ENCODE measurements around the gene KRTAP10-3. TPM values are rescaled to one million over a fixed set of nuclear protein-coding genes. Genes with fewer than 3 reads are reported as not detected.

The KRTAP10-3 gene
- total RNA-seq, 1 experiment from 2014 or later = 0.62 TPM

DNA sequence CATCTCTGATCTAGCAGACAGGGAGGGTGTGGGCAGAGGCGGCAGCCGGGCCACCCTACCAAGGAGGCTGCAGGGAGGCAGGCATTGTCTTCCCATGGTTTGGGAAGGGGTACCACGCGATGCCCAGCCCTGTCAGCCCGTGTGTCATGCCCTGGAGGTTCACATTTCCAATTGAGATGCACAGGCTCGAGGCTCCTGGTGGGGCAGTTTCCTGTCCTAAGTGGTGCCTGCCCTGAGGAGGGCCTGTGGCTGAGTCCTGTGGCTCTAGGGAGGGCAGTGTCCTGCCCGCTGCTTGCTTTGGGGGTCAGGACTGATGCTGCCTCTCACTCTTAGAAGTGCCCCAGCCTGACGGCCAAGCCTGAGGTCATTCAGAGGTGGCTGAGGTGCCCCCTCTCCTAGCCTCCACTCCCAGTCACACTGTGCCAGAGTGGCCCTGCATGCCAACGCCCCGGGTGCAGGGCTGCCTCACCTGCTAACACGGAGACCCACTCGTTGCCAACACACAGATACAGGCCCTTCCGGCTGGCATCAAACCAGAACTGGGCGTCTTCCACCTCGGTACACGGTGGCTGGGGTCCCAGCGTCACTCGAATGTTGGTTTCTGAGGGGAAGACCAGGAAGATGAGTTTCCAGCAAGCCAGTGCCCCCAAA is 30.5 kb downstream of the KRTAP10-3 start:
- DNase-seq (ENCODE audit: low spot score) = no peak
- BruUV-seq (replicated peaks) = no TSS peak
- Histone ChIP-seq H3K9me3 (ENCODE audit: low read depth, low read length, poor library complexity, severe bottlenecking) (peaks cover 6% of the 10 kb centered on the region), H3K4me3 (ENCODE audit: low read depth, low read length, poor library complexity, severe bottlenecking) (no peak overlapping the region), H3K4me1 (ENCODE audit: insufficient read depth, low read length, poor library complexity, severe bottlenecking) (no peaks in the 10 kb centered on the region), H3K27ac (ENCODE audit: low read depth, low read length, poor library complexity, severe bottlenecking) (no peak overlapping the region), H3K36me3 (ENCODE audit: insufficient read depth, low read length, poor library complexity, severe bottlenecking) (no peaks in the 10 kb centered on the region), H3K27me3 (replicated peaks; ENCODE audit: insufficient read depth, low read depth, low read length, poor library complexity) (no peaks in the 10 kb centered on the region)
- POLR2A ChIA-PET (ENCODE audit: low non-redundant PET) = no interaction called here
- TF ChIP-seq, protein P1, sequence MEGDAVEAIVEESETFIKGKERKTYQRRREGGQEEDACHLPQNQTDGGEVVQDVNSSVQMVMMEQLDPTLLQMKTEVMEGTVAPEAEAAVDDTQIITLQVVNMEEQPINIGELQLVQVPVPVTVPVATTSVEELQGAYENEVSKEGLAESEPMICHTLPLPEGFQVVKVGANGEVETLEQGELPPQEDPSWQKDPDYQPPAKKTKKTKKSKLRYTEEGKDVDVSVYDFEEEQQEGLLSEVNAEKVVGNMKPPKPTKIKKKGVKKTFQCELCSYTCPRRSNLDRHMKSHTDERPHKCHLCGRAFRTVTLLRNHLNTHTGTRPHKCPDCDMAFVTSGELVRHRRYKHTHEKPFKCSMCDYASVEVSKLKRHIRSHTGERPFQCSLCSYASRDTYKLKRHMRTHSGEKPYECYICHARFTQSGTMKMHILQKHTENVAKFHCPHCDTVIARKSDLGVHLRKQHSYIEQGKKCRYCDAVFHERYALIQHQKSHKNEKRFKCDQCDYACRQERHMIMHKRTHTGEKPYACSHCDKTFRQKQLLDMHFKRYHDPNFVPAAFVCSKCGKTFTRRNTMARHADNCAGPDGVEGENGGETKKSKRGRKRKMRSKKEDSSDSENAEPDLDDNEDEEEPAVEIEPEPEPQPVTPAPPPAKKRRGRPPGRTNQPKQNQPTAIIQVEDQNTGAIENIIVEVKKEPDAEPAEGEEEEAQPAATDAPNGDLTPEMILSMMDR (conservative IDR thresholded peaks at IDR 0.05; ENCODE audit: low read depth, low read length) = no peak
- TF ChIP-seq EZH2 (IDR thresholded peaks at IDR 0.05; ENCODE audit: borderline replicate concordance, low read depth, low read length, poor library complexity, severe bottlenecking) = no peak
- CTCF ChIA-PET = no interaction called here
- intact Hi-C loops (cut with micrococcal nuclease; ENCODE audit: unreplicated experiment) = no loop called here

DNA sequence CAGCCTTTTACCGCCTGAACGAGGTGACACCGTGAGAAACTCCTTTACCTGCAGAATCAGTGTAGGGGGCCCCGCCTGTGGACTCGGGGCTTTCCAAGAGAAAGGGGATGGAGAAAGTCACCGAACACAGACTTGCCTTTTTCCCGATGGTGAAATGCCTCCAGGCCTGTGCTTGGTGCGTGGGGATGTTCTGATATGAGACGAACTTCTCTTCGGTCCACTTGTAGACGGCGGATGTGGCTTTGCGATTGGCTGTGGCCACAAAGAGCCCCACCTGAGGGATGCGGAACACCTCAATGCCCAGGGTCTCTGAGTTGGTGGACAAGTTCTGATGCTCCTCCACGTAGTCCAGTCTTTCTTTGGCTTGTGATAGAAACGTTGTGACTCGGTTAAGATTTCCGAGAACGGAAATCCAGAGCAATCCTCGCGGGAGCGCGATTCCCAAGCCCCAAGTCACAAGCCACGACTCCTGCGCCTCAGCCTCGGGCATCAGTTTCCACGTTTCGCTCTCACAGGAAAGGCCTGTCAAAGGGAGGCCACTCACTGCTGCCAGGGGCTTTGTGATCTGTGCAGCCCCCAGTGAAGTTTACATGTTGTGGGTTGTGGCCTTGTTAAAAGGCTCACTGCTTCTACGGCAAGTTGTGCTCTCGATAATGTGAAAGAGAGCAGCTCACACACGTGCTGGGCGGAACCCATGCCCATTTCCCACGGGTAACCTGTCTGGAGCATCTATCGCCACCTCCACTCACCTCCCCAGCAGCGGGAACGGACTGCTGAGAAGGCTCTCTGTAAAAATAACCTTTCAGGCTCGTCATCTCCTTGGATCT is 31.2 kb downstream of the KRTAP10-3 start:
- no peaks in the 10 kb centered on the region for H3K36me3 ChIP-seq (ENCODE audit: insufficient read depth, low read length, poor library complexity, severe bottlenecking)
- ChIA-PET CTCF (no interaction called here), POLR2A (ENCODE audit: low non-redundant PET) (no interaction called here)
- intact Hi-C loops (cut with micrococcal nuclease; ENCODE audit: unreplicated experiment) = no loop called here
- no peaks in the 10 kb centered on the region for H3K27me3 ChIP-seq (replicated peaks; ENCODE audit: insufficient read depth, low read depth, low read length, poor library complexity)
- H3K9me3 ChIP-seq (ENCODE audit: low read depth, low read length, poor library complexity, severe bottlenecking) = peaks cover 6% of the 10 kb centered on the region
- no peaks in the 10 kb centered on the region for H3K4me1 ChIP-seq (ENCODE audit: insufficient read depth, low read length, poor library complexity, severe bottlenecking)
- TF ChIP-seq, protein P1 (conservative IDR thresholded peaks at IDR 0.05; ENCODE audit: low read depth, low read length) = no peak
- no peak for TF ChIP-seq EZH2 (IDR thresholded peaks at IDR 0.05; ENCODE audit: borderline replicate concordance, low read depth, low read length, poor library complexity, severe bottlenecking)
- no peak overlapping the region for H3K4me3 ChIP-seq (ENCODE audit: low read depth, low read length, poor library complexity, severe bottlenecking)
- H3K27ac ChIP-seq (ENCODE audit: low read depth, low read length, poor library complexity, severe bottlenecking) = no peak overlapping the region
- no peak for DNase-seq (ENCODE audit: low spot score)
- BruUV-seq (replicated peaks) = no TSS peak

DNA sequence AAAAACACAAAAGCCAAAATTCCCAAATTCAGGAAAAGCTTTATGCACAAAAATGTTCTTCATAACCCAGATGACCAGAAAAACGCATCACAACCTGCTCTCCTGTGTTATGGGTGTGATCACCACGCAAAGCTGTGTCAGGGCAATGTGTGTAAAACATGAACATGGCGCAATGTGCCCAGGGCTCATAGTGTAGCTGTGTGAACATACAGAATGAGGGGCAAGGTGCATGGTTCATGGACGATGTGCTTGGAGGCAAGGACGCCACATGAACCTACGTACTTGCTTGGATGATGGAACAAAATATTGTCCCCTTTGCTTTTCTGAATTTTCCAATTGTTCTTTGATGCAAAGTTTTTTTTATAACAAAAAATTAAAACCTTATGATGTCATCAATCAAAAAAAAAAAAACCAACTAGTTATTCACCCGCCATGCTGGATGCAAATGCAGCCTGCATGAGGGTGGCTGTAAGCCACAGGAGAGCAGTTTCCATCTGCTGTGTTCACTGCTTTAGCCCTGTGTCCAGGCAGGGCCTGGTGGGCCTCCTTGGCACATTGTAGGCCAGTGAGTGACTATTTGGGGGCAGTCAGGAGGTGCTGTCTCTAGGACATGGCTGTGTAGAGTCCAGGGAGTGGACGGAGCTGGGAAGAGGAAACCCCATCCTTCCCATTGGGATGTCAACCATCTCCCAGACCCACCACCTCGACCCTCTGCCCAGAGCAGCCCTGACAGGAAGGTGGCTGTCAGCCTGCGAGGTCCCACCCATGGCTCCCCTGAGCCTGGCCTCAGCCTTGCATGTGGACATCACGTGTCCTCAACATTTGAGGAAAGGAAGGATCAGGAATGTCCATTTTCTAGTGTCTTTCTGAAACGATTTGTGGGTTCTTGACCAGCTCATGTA is 32.2 kb downstream of the KRTAP10-3 start:
- no peak overlapping the region for H3K27ac ChIP-seq (ENCODE audit: low read depth, low read length, poor library complexity, severe bottlenecking)
- peaks cover 6% of the 10 kb centered on the region for H3K9me3 ChIP-seq (ENCODE audit: low read depth, low read length, poor library complexity, severe bottlenecking)
- CTCF ChIA-PET = no interaction called here
- H3K27me3 ChIP-seq (replicated peaks; ENCODE audit: insufficient read depth, low read depth, low read length, poor library complexity) = no peaks in the 10 kb centered on the region
- H3K4me1 ChIP-seq (ENCODE audit: insufficient read depth, low read length, poor library complexity, severe bottlenecking) = no peaks in the 10 kb centered on the region
- TF ChIP-seq EZH2 (IDR thresholded peaks at IDR 0.05; ENCODE audit: borderline replicate concordance, low read depth, low read length, poor library complexity, severe bottlenecking) = no peak
- TF ChIP-seq, protein P1 (conservative IDR thresholded peaks at IDR 0.05; ENCODE audit: low read depth, low read length) = no peak
- POLR2A ChIA-PET (ENCODE audit: low non-redundant PET) = no interaction called here
- no TSS peak for BruUV-seq (replicated peaks)
- no peak for DNase-seq (ENCODE audit: low spot score)
- intact Hi-C loops (cut with micrococcal nuclease; ENCODE audit: unreplicated experiment) = no loop called here
- no peaks in the 10 kb centered on the region for H3K36me3 ChIP-seq (ENCODE audit: insufficient read depth, low read length, poor library complexity, severe bottlenecking)
- no peak overlapping the region for H3K4me3 ChIP-seq (ENCODE audit: low read depth, low read length, poor library complexity, severe bottlenecking)

Measured in A673 (cell line).